HepG2 (cell line): ENCODE data around the gene RPRD2. TPM values are rescaled to one million over a fixed set of nuclear protein-coding genes. Genes with fewer than 3 reads are reported as not detected.
A peak's percentile ranks its signal among the peaks of the same experiment; 100 is the strongest.

Experiments used
- ATAC-seq: fragments of 200-7000 bp; cut with Tn5 transposase; 3 replicates; pipeline ENCODE4 v1.9.1; 2020; ENCODE audit warnings: mild to moderate bottlenecking, moderate library complexity
- BruUV-seq: library from RNA; stranded (reverse); fragments of 400-500 nt; replicated peaks from 2 replicates; lab custom pipeline; 2021; lab: Mats Ljungman, UMichigan
- CTCF ChIA-PET: fragments of 300-600 bp; formaldehyde crosslinking; extraction: SDS; loops from one replicate; lab custom pipeline; 2021; ENCODE audit warnings: low total read pairs, inconsistent platforms, low intra/inter-chr PET ratio; lab: Yijun Ruan, JAX
- POLR2A ChIA-PET: fragments of 350-600 bp; sonication (Branson Sonifier 250); formaldehyde crosslinking; loops from one replicate; lab custom pipeline; 2020; ENCODE audit warnings: antibody characterized with exemption, inconsistent platforms; lab: Yijun Ruan, JAX
- DNase-seq: peaks from one replicate; pipeline ENCODE4 v3.0.0-alpha.2; 2015; ENCODE audit warnings: low spot score
- FAIRE-seq: peaks from 3 replicates; lab custom pipeline; 2011; peaks lifted over from hg19 to GRCh38; lab: Jason Lieb, UNC
- H2AFZ ChIP-seq: one replicate; pipeline ENCODE4 v1.6.1; 2011; ENCODE audit warnings: low read length, inconsistent platforms
- H3K27ac ChIP-seq: fragments of 300-600 bp; 3 replicates; pipeline ENCODE4 v1.8.0; 2011; ENCODE audit warnings: mixed run types, mild to moderate bottlenecking, mixed read lengths, low read length, inconsistent platforms; ENCODE audit not compliant: insufficient read depth; ENCODE audit errors: extremely low read length
- H3K27me3 ChIP-seq, 2 experiments: fragments of 200-600 bp in 1 of 2; 2 replicates in 1 of 2; 3 replicates in 1 of 2; pipeline versions ENCODE4 v1.6.0 to v1.8.0; 2011; ENCODE audit warnings: low read length in 2 of 2, mild to moderate bottlenecking in 2 of 2, moderate library complexity in 2 of 2, inconsistent platforms in 1 of 2; ENCODE audit not compliant: insufficient read depth in 2 of 2, control insufficient read depth in 1 of 2
- H3K36me3 ChIP-seq, 2 experiments: fragments of 200-600 bp in 1 of 2; replicated peaks in 1 of 2; 2 replicates in 1 of 2; 3 replicates in 1 of 2; pipeline versions ENCODE4 v1.5.1 to v1.8.0; 2011; ENCODE audit warnings: low read length in 2 of 2, inconsistent platforms in 1 of 2; ENCODE audit not compliant: insufficient read depth in 2 of 2, control insufficient read depth in 1 of 2
- H3K4me1 ChIP-seq: 2 replicates; pipeline ENCODE4 v1.5.1; 2012; ENCODE audit warnings: low read length, inconsistent platforms; ENCODE audit not compliant: insufficient read depth
- H3K4me2 ChIP-seq: 2 replicates; pipeline ENCODE4 v1.6.0; 2011; ENCODE audit warnings: low read depth, low read length, inconsistent platforms
- H3K4me3 ChIP-seq, 3 experiments: fragments of 200-600 bp in 1 of 3; sonication (generic), shearing (Covaris generic) in 1 of 3; replicated peaks in 1 of 3; 2 replicates each; pipeline ENCODE4 v1.5.1; 2011 to 2016; ENCODE audit warnings: low read length in 3 of 3, inconsistent platforms in 2 of 3, low read depth in 2 of 3, mild to moderate bottlenecking in 2 of 3, control low read depth in 1 of 3, mixed read lengths in 1 of 3; ENCODE audit not compliant: insufficient read depth in 1 of 3
- H3K79me2 ChIP-seq: one replicate; pipeline ENCODE4 v1.6.1; 2011; ENCODE audit warnings: low read length, inconsistent platforms; ENCODE audit not compliant: insufficient read depth
- H3K9ac ChIP-seq: 2 replicates; pipeline ENCODE4 v1.6.0; 2011; ENCODE audit warnings: mild to moderate bottlenecking, low read depth, low read length, inconsistent platforms; ENCODE audit not compliant: insufficient read depth
- H3K9me3 ChIP-seq: 2 replicates; pipeline ENCODE4 v1.5.1; 2012; ENCODE audit warnings: mild to moderate bottlenecking, low read length
- H4K20me1 ChIP-seq: 2 replicates; pipeline ENCODE4 v1.6.0; 2011; ENCODE audit warnings: inconsistent platforms, mild to moderate bottlenecking, low read length, moderate library complexity; ENCODE audit not compliant: insufficient read depth
- HOXA5 ChIP-seq: sonication (generic); formaldehyde crosslinking; IDR thresholded peaks from 2 replicates; pipeline ENCODE4 v1.4.0; 2020; ENCODE audit warnings: missing genetic modification reagents
- MATR3 ChIP-seq: sonication (generic); formaldehyde crosslinking; IDR thresholded peaks from 2 replicates; pipeline ENCODE4 v1.4.0; 2020; ENCODE audit warnings: missing genetic modification reagents
- MED1 ChIP-seq: sonication (generic); formaldehyde crosslinking; IDR thresholded peaks from 2 replicates; pipeline ENCODE4 v1.4.0; 2020; ENCODE audit warnings: missing genetic modification reagents
- RAD51 ChIP-seq: fragments of 450-650 bp; IDR thresholded peaks from 2 replicates; pipeline ENCODE4 v1.6.1; 2016; ENCODE audit warnings: borderline replicate concordance
- ZNF44 ChIP-seq: sonication (generic); formaldehyde crosslinking; IDR thresholded peaks from 2 replicates; pipeline ENCODE4 v1.5.1; 2020; ENCODE audit warnings: mild to moderate bottlenecking, missing genetic modification reagents
- ZNF589 ChIP-seq: sonication (generic); formaldehyde crosslinking; conservative IDR thresholded peaks from 2 replicates; pipeline ENCODE4 v1.8.0; 2022; ENCODE audit warnings: mild to moderate bottlenecking, moderate library complexity, missing genetic modification reagents
- ZSCAN30 ChIP-seq: sonication (generic); formaldehyde crosslinking; IDR thresholded peaks from 2 replicates; pipeline ENCODE4 v1.5.0; 2020; ENCODE audit warnings: mild to moderate bottlenecking, missing genetic modification reagents
- WGBS: methylation state at CpG from one replicate; pipeline ENCODE4 v1.1.6; 2017; ENCODE audit warnings: low lambda C conversion rate; 5-methylcytosine and 5-hydroxymethylcytosine counted together
- in situ Hi-C: cut with HindIII; loops from 2 replicates; pipeline ENCODE4 v1.10.0; 2017; ENCODE audit warnings: low pct_unique_long_range_greater_than_20kb; ENCODE audit not compliant: extremely low pct_ligation_motif_present
- intact Hi-C: fragments of 100-400 bp; cut with micrococcal nuclease; formaldehyde crosslinking; loops from one replicate; pipeline ENCODE4 v1.10.0; 2022; ENCODE audit not compliant: unreplicated experiment
- polyA plus RNA-seq, 8 experiments: library from polyadenylated mRNA; depleted of rRNA in 3 of 8; stranded (reverse) in 7 of 8; unstranded in 1 of 8; fragments of >200 nt; fragmentation: Illumina TruSeq in 4 of 8; extraction: Trizol in 4 of 8; gene quantifications; 2 replicates each; pipeline versions ENCODE4 v1.2.1 to v1.2.3, GENCODE V29; 2011 to 2016; ENCODE audit warnings: low read depth in 4 of 8, missing spikeins in 1 of 8, mixed read lengths in 1 of 8; ENCODE audit not compliant: insufficient read depth in 1 of 8
- total RNA-seq, 5 experiments: library from RNA; depleted of rRNA; stranded (reverse); fragments of >200 nt; fragmentation: Illumina TruSeq; extraction: Trizol; gene quantifications; 2 replicates each; pipeline ENCODE4 v1.2.3, GENCODE V29; 2016; ENCODE audit warnings: low read depth in 1 of 5
- TF ChIP-seq, protein P1 (sequence below): IDR thresholded peaks from 2 replicates; pipeline ENCODE4 v1.6.1; 2016; ENCODE audit warnings: low read depth, missing genetic modification reagents, missing compliant biosample characterization

RPRD2 gene
- total and polyA plus RNA-seq, 2 of the 13 experiments (the other 11 are each of a cell fraction or from before 2014, with no cell fraction given): 8.0 to 8.9 TPM

DNA sequence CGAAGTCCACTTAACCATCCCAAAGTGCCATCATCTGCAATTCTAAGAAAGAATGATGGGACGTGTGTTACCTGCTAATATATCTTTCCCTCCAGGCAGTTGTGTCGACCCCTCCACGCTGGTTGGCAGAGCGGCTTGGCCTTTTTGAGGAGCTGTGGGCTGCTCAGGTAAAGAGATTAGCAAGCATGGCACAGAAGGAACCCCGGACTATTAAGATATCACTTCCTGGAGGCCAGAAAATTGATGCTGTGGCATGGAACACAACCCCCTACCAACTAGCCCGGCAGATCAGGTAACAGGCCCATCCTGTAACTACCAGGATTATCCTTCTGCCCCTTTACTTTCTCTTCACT is 123.8 kb downstream of the RPRD2 start:
- no peaks in the 10 kb centered on the region for H3K9me3 ChIP-seq
- H3K9ac ChIP-seq: peak overlapping the region; percentile 72
- peak overlapping the region; percentile 30 for H3K27ac ChIP-seq
- peak overlapping the region; percentile 92 for H3K4me2 ChIP-seq
- H3K79me2 ChIP-seq: peaks cover 11% of the 10 kb centered on the region
- no peaks in the 10 kb centered on the region for H4K20me1 ChIP-seq
- peaks cover 8 to 28% of the 10 kb centered on the region in 2 experiments; a peak in 4 of 5 replicates for H3K36me3 ChIP-seq
- TF ChIP-seq HOXA5 (CRISPR knock-in tag): 0 out of 2 replicates have a peak, but pooled peaks have one; percentile 3
- TF ChIP-seq MATR3 (CRISPR knock-in tag): no peak
- no peak for TF ChIP-seq RAD51
- in situ Hi-C loops: loop anchor here (5.0 kb wide), 1 partner anchor 45 kb away; no protein-coding TSS in a partner anchor
- ATAC-seq (no peak), DNase-seq (no peak), FAIRE-seq (no peak)
- TSS peak; percentile 81 for BruUV-seq
- intact Hi-C loops: loop anchor here (1.0 kb wide), 1 partner anchor 45 kb away; no protein-coding TSS in a partner anchor
- peaks cover 24% of the 10 kb centered on the region for H3K4me1 ChIP-seq
- POLR2A ChIA-PET: interaction anchor here (0.9 to 1.5 kb wide), 7 partner anchors 21 to 209 kb away, joined by 3 to 6 read pairs (median 3); partner anchors contain the start of genes FALEC, GOLPH3L and RPRD2
- H3K4me3 ChIP-seq: peak overlapping the region; percentile 78 to 80 (median 80)
- CTCF ChIA-PET: no interaction called here
- no peak overlapping the region for H2AFZ ChIP-seq
- WGBS: 0% methylated on average over 7 of the region's 7 CpGs
- H3K27me3 ChIP-seq: no peaks in the 10 kb centered on the region

DNA sequence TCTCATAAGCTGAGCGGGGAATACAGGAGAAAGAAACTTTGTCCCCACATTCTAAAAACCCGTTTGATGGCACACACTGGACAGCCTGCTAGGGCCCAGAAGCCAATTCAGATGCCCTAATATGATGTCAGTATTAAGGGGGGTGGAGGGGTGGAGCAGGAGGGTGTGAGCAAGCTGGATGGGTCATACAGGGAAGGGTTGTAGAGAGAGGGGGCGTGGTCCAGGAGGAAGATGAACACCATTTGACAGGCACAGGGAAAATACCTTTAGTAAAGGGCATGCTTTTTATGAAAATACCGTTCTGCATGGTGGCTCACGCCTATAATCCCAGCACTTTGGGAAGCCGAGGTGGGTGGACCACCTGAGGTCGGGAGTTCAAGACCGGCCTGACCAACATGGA is 129.2 kb downstream of the RPRD2 start:
- ATAC-seq (no peak), FAIRE-seq (no peak), DNase-seq (no peak)
- H3K9ac ChIP-seq: no peak overlapping the region
- WGBS: 96% methylated on average over 8 of the region's 8 CpGs
- H3K27ac ChIP-seq: no peak overlapping the region
- H3K27me3 ChIP-seq: no peaks in the 10 kb centered on the region
- H3K79me2 ChIP-seq: peaks cover 1% of the 10 kb centered on the region
- intact Hi-C loops (no loop called here), in situ Hi-C loops (no loop called here)
- no TSS peak for BruUV-seq
- no peaks in the 10 kb centered on the region for H4K20me1 ChIP-seq
- no peak overlapping the region for H3K4me3 ChIP-seq
- no peak overlapping the region for H2AFZ ChIP-seq
- no peak for TF ChIP-seq MED1 (CRISPR knock-in tag)
- no peak for TF ChIP-seq ZNF589 (CRISPR knock-in tag)
- no peak for TF ChIP-seq ZSCAN30 (CRISPR knock-in tag)
- no peak for TF ChIP-seq ZNF44 (CRISPR knock-in tag)
- TF ChIP-seq, protein P1, sequence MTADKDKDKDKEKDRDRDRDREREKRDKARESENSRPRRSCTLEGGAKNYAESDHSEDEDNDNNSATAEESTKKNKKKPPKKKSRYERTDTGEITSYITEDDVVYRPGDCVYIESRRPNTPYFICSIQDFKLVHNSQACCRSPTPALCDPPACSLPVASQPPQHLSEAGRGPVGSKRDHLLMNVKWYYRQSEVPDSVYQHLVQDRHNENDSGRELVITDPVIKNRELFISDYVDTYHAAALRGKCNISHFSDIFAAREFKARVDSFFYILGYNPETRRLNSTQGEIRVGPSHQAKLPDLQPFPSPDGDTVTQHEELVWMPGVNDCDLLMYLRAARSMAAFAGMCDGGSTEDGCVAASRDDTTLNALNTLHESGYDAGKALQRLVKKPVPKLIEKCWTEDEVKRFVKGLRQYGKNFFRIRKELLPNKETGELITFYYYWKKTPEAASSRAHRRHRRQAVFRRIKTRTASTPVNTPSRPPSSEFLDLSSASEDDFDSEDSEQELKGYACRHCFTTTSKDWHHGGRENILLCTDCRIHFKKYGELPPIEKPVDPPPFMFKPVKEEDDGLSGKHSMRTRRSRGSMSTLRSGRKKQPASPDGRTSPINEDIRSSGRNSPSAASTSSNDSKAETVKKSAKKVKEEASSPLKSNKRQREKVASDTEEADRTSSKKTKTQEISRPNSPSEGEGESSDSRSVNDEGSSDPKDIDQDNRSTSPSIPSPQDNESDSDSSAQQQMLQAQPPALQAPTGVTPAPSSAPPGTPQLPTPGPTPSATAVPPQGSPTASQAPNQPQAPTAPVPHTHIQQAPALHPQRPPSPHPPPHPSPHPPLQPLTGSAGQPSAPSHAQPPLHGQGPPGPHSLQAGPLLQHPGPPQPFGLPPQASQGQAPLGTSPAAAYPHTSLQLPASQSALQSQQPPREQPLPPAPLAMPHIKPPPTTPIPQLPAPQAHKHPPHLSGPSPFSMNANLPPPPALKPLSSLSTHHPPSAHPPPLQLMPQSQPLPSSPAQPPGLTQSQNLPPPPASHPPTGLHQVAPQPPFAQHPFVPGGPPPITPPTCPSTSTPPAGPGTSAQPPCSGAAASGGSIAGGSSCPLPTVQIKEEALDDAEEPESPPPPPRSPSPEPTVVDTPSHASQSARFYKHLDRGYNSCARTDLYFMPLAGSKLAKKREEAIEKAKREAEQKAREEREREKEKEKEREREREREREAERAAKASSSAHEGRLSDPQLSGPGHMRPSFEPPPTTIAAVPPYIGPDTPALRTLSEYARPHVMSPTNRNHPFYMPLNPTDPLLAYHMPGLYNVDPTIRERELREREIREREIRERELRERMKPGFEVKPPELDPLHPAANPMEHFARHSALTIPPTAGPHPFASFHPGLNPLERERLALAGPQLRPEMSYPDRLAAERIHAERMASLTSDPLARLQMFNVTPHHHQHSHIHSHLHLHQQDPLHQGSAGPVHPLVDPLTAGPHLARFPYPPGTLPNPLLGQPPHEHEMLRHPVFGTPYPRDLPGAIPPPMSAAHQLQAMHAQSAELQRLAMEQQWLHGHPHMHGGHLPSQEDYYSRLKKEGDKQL (CRISPR knock-in tag): no peak
- H3K9me3 ChIP-seq: no peaks in the 10 kb centered on the region
- H3K4me2 ChIP-seq: no peak overlapping the region
- CTCF ChIA-PET: no interaction called here
- peaks cover 14 to 48% of the 10 kb centered on the region in 2 experiments for H3K36me3 ChIP-seq
- POLR2A ChIA-PET: no interaction called here
- peaks cover 8% of the 10 kb centered on the region for H3K4me1 ChIP-seq
